ENCODE data around the gene SYT13.

- TF ChIP-seq CTCF (IDR thresholded peaks at IDR 0.05) = no peak
- TF ChIP-seq POLR2A (IDR thresholded peaks at IDR 0.05) = no peak
- TF ChIP-seq POLR2AphosphoS5 (IDR thresholded peaks at IDR 0.05) = no peak
- no peak for TF ChIP-seq EP300 (IDR thresholded peaks at IDR 0.05)
Observed at GRCh38 chr11:45229401-45230020, 56.6 kb downstream of the SYT13 start.

Measured in upper lobe of left lung (tissue), 4 donors.